K562 (cell line): ENCODE data around the gene ATP5PD. TPM values are rescaled to one million over a fixed set of nuclear protein-coding genes. Genes with fewer than 3 reads are reported as not detected.
A peak's percentile ranks its signal among the peaks of the same experiment; 100 is the strongest.

Experiments
- BACH1 ChIP-seq: fragments of 200-800 bp; sonication (Bioruptor generic); IDR thresholded peaks from 2 replicates; pipeline ENCODE4 v1.6.1; 2016; ENCODE audit warnings: missing genetic modification characterization, missing compliant biosample characterization
- BCLAF1 ChIP-seq, 2 experiments: fragments of 450-650 bp in 1 of 2; IDR thresholded peaks; 2 replicates each; pipeline ENCODE4 v1.6.1; 2011 to 2017; ENCODE audit warnings: low read depth in 2 of 2, antibody characterized with exemption in 1 of 2, borderline replicate concordance in 1 of 2, low read length in 1 of 2, mild to moderate bottlenecking in 1 of 2, mixed read lengths in 1 of 2; ENCODE audit not compliant: control insufficient read depth in 1 of 2
- CHD1 ChIP-seq: fragments of 200-600 bp; sonication (generic); IDR thresholded peaks from one replicate; pipeline ENCODE4 v1.6.1; 2012; ENCODE audit warnings: mild to moderate bottlenecking, moderate library complexity, low read length, inconsistent platforms
- CHD4 ChIP-seq: fragments of 200-600 bp; sonication (generic); IDR thresholded peaks from 3 replicates; pipeline ENCODE4 v1.6.1; 2012; ENCODE audit warnings: low read depth, mild to moderate bottlenecking, mixed read lengths, low read length, inconsistent platforms; ENCODE audit not compliant: insufficient read depth, insufficient replicate concordance, poor library complexity, severe bottlenecking
- DIDO1 ChIP-seq: fragments of 450-650 bp; IDR thresholded peaks from 2 replicates; pipeline ENCODE4 v1.6.1; 2016; ENCODE audit warnings: low read depth, missing biosample characterization, missing genetic modification characterization
- GATAD2B ChIP-seq: fragments of 450-650 bp; IDR thresholded peaks from 2 replicates; pipeline ENCODE4 v1.6.1; 2017; ENCODE audit warnings: mild to moderate bottlenecking, borderline replicate concordance
- HNRNPUL1 ChIP-seq: fragments of 200-400 bp; formaldehyde crosslinking; IDR thresholded peaks from 2 replicates; pipeline ENCODE4 v1.6.1; 2017; ENCODE audit warnings: low read length
- MTA3 ChIP-seq: fragments of 450-650 bp; formaldehyde crosslinking; IDR thresholded peaks from 2 replicates; pipeline ENCODE4 v1.6.1; 2017; ENCODE audit warnings: mild to moderate bottlenecking, borderline replicate concordance
- NR2C2 ChIP-seq, 2 experiments: fragments of 200-800 bp in 1 of 2; sonication (Bioruptor generic) in 1 of 2; sonication (generic) in 1 of 2; formaldehyde crosslinking in 1 of 2; IDR thresholded peaks; 2 replicates each; pipeline versions ENCODE4 v1.6.1 to v1.8.0; 2016 to 2022; ENCODE audit warnings: mild to moderate bottlenecking in 1 of 2, missing compliant biosample characterization in 1 of 2, missing genetic modification characterization in 1 of 2, missing genetic modification reagents in 1 of 2
- PHF8 ChIP-seq: fragments of 200-600 bp; sonication (generic); IDR thresholded peaks from 2 replicates; pipeline ENCODE4 v1.6.1; 2012; ENCODE audit warnings: mixed run types, mild to moderate bottlenecking, inconsistent platforms, low read length, moderate library complexity, borderline replicate concordance
- PTTG1 ChIP-seq: fragments of 450-650 bp; IDR thresholded peaks from 2 replicates; pipeline ENCODE4 v1.6.1; 2016; ENCODE audit warnings: low read depth, mild to moderate bottlenecking, missing genetic modification characterization, missing compliant biosample characterization
- ZNF354B ChIP-seq: fragments of 250-450 bp; sonication (Bioruptor Pico); IDR thresholded peaks from 2 replicates; pipeline ENCODE4 v1.4.0; 2020
- polyA plus RNA-seq, 8 experiments: library from polyadenylated mRNA; depleted of rRNA in 4 of 8; stranded (reverse) in 5 of 8; unstranded in 3 of 8; fragments of >200 nt; fragmentation: Nextera tagmentation in 2 of 8; fragmentation: Illumina TruSeq in 1 of 8; extraction: Ambion mirVana in 2 of 8; extraction: Trizol in 1 of 8; gene quantifications; 2 replicates each; pipeline versions ENCODE4 v1.2.1 to v1.2.3, GENCODE V29; 2011 to 2014; ENCODE audit warnings: inconsistent platforms in 1 of 8, missing spikeins in 1 of 8
- total RNA-seq, 7 experiments: library from RNA; depleted of rRNA in 6 of 7; stranded (reverse); fragments of >200 nt in 6 of 7; fragmentation: Illumina TruSeq in 2 of 7; extraction: Trizol in 2 of 7; gene quantifications; 2 replicates each; pipeline versions ENCODE4 v1.2.1 to v1.2.3, GENCODE V29; 2011 to 2021; ENCODE audit warnings: low replicate concordance in 1 of 7
- TF ChIP-seq, protein P1 (sequence below): IDR thresholded peaks from 2 replicates; pipeline ENCODE4 v1.6.1; 2011; ENCODE audit warnings: borderline replicate concordance, low read depth, mild to moderate bottlenecking, moderate library complexity, low read length; ENCODE audit not compliant: insufficient read depth, poor library complexity, severe bottlenecking
- TF ChIP-seq, protein P2 (sequence below): sonication (generic); formaldehyde crosslinking; IDR thresholded peaks from 2 replicates; pipeline ENCODE4 v1.8.0; 2022; ENCODE audit warnings: missing genetic modification reagents, mild to moderate bottlenecking, moderate library complexity, borderline replicate concordance
- TF ChIP-seq, protein P3 (sequence below), 2 experiments: fragments of 450-650 bp; IDR thresholded peaks; 2 replicates each; pipeline ENCODE4 v1.6.1; 2018; ENCODE audit warnings: mild to moderate bottlenecking in 2 of 2, low read depth in 1 of 2; ENCODE audit not compliant: partially characterized antibody in 2 of 2

ATP5PD gene
- total and polyA plus RNA-seq, 9 of the 15 experiments (the other 6 are each of a cell fraction or from before 2014, with no cell fraction given) = 271 to 828 (median 432) TPM

DNA sequence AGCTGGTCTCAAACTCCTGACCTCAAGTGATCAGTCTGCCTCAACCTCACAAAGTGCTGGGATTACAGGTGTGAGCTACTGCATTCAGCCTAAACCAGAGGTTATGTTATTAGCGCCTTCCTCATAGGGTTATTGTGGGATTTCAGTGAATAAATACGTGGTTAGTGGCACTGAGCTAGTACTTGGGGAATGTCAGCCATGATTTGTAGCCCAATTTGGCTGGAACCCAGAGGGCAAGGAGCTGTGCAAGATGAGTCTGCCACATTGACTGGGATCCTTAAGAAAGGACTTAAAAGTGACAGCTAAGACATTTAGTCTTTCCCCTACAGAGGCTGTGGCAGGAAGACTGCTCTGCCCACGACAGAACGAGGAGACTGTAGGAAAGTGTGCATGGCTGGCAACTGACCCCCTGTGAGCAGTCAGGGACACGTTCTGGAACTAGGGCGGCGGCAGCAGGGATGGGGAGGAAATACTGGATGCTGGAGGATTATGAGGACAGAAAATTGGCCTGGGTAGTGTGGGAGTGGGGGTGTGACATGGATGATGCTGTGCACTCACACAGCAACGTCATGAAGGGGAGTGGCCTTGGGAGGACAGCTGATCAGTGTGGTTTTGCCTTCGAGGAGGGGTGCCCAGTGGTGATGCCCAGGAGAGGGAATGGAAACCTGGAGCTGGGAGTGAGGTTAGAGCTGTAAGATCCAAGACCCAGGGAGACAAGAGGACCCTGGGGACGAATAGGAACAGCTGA lies 14.6 kb downstream of the ATP5PD start (continued):
- TF ChIP-seq, protein P1, sequence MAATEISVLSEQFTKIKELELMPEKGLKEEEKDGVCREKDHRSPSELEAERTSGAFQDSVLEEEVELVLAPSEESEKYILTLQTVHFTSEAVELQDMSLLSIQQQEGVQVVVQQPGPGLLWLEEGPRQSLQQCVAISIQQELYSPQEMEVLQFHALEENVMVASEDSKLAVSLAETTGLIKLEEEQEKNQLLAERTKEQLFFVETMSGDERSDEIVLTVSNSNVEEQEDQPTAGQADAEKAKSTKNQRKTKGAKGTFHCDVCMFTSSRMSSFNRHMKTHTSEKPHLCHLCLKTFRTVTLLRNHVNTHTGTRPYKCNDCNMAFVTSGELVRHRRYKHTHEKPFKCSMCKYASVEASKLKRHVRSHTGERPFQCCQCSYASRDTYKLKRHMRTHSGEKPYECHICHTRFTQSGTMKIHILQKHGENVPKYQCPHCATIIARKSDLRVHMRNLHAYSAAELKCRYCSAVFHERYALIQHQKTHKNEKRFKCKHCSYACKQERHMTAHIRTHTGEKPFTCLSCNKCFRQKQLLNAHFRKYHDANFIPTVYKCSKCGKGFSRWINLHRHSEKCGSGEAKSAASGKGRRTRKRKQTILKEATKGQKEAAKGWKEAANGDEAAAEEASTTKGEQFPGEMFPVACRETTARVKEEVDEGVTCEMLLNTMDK = no peak
- no peak for TF ChIP-seq PTTG1 (tag)
- TF ChIP-seq MTA3 = no peak
- no peak for TF ChIP-seq CHD1
- no peak for TF ChIP-seq PHF8
- TF ChIP-seq ZNF354B (CRISPR knock-in tag) = no peak
- TF ChIP-seq HNRNPUL1 = no peak
- TF ChIP-seq, protein P2, sequence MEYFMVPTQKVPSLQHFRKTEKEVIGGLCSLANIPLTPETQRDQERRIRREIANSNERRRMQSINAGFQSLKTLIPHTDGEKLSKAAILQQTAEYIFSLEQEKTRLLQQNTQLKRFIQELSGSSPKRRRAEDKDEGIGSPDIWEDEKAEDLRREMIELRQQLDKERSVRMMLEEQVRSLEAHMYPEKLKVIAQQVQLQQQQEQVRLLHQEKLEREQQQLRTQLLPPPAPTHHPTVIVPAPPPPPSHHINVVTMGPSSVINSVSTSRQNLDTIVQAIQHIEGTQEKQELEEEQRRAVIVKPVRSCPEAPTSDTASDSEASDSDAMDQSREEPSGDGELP (CRISPR knock-in tag) = peak; percentile 95
- no peak for TF ChIP-seq BCLAF1 (IDR thresholded peaks at IDR 0.05; ENCODE audit: borderline replicate concordance in 1 of 2, control insufficient read depth in 1 of 2, low read depth in 2 of 2, low read length in 1 of 2)
- TF ChIP-seq CHD4 = no peak
- TF ChIP-seq NR2C2 (CRISPR knock-in tag; IDR thresholded peaks at IDR 0.05) = no peak
- no peak for TF ChIP-seq NR2C2 (tag; IDR thresholded peaks at IDR 0.05)
- TF ChIP-seq, protein P3, sequence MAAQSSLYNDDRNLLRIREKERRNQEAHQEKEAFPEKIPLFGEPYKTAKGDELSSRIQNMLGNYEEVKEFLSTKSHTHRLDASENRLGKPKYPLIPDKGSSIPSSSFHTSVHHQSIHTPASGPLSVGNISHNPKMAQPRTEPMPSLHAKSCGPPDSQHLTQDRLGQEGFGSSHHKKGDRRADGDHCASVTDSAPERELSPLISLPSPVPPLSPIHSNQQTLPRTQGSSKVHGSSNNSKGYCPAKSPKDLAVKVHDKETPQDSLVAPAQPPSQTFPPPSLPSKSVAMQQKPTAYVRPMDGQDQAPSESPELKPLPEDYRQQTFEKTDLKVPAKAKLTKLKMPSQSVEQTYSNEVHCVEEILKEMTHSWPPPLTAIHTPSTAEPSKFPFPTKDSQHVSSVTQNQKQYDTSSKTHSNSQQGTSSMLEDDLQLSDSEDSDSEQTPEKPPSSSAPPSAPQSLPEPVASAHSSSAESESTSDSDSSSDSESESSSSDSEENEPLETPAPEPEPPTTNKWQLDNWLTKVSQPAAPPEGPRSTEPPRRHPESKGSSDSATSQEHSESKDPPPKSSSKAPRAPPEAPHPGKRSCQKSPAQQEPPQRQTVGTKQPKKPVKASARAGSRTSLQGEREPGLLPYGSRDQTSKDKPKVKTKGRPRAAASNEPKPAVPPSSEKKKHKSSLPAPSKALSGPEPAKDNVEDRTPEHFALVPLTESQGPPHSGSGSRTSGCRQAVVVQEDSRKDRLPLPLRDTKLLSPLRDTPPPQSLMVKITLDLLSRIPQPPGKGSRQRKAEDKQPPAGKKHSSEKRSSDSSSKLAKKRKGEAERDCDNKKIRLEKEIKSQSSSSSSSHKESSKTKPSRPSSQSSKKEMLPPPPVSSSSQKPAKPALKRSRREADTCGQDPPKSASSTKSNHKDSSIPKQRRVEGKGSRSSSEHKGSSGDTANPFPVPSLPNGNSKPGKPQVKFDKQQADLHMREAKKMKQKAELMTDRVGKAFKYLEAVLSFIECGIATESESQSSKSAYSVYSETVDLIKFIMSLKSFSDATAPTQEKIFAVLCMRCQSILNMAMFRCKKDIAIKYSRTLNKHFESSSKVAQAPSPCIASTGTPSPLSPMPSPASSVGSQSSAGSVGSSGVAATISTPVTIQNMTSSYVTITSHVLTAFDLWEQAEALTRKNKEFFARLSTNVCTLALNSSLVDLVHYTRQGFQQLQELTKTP (IDR thresholded peaks at IDR 0.05; ENCODE audit: low read depth in 1 of 2, partially characterized antibody in 2 of 2) = no peak
- no peak for TF ChIP-seq DIDO1 (tag)
- no peak for TF ChIP-seq BACH1 (tag)
- TF ChIP-seq GATAD2B = no peak
